Stimulated activated CD4-positive, alpha-beta T cell treated with anti-CD3 and anti-CD28 coated beads, Interleukin-1b, Interleukin-23, amount 100 ng/mL, for 24 hours (primary cell): ENCODE results near the gene ZNRF2.
"Not testable (repeated sequence)": the region's sequence is repeated elsewhere in the genome, so short reads cannot be mapped to it uniquely, and the experiment has no call there.

Experiments used
- DNase-seq, 4 experiments: peaks; one replicate each; pipeline ENCODE4 v3.0.0-alpha.2; 2020; ENCODE audit warnings: low read depth in 4 of 4, low spot score in 1 of 4

The ZNRF2 gene

GRCh38 chr7:30286749-30287148, 2.4 kb downstream of the ZNRF2 start:
- DNase-seq = no peak

DNA sequence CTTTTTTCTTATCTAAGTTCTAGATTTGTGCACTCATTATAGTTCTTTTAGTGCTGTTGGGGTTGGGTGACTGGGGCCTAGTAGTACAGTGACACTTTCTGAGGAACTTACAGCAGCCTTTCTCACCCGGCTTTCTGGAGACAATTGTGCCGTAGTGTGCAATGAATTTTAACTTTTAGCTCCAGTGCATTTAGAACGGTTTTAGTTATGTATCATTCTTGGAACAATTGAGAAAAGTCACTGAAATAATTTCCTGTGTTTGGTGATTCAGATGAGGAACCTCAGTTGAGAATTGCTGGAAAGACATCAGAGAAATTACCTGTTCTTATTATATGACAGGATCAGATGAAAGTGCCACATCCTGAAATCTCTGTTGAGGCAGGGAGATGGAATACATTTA, 3.2 kb downstream of the ZNRF2 start:
- not testable (repeated sequence) for DNase-seq

GRCh38 chr7:30289634-30290033, 5.2 kb downstream of the ZNRF2 start:
- not testable (repeated sequence) for DNase-seq

- DNase-seq = not testable (repeated sequence)
Observed at GRCh38 chr7:30290317-30290716, 5.9 kb downstream of the ZNRF2 start.

DNA sequence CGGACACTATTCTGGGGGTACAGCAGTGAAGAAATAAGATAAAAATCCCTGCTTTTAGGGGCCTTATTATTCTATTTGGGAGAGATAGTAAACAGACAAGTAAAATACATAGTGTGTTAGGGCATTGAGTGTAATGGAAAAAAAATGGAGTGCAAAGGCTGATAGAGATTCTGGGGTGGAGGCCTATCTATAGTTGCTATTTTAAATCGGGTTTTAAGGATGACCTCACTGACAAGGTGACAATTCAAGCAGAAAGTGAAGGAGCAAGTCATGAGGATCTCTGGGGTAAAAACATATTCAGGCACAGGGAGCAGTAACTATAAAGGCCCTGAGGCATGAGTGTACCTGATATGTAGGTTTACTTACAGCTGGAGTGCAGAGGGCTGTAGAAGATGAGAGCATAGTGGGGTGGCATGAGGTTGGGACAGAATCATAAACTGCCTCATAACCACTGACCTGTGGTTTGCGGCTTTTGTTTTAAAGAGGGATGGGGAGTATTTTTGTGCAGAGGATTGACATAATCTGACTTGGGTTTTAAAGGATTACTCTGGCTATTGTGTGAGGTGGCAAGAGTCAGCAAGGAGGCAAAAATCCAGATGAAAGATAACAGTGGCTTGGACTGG, 8.1 kb downstream of the ZNRF2 start:
- DNase-seq = not testable (repeated sequence)

DNA sequence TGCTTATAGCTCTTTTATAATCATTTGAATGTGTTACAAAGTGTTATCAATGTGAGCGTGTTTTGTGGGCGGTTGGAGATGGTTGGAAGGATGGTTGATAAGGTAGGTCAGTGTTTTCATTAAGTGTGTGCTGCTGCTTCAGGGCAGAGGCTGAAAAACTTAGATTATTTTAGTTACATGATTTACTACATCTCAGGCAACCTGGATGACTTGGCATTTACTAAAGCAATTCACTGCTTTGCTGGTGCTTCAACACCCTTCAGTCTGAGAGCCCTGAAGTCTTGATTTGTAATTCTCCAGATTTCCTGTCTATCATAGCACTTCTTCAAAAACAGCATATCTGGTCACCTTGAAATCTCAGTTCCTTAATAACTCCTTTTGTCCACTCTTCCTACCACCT, 11.9 kb downstream of the ZNRF2 start:
- not testable (repeated sequence) for DNase-seq

DNA sequence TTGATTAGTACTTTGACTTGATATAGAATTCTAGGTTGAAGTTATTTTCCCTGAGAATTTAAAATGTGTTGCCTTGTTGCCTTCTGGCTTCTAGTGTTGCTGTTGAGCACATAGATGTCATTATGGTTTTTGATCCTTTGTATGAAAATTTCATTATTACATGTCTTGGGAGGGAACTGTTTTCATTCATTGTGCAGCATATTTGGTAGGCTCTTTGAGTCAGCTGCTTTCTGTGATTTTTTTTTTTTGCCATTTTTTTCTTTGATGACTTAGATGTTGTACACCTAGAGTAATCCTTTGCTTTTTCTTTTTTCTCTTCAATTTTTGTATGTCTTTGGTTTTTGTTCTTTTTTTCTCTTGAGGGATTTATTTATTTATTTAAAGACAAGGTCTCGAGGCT, 13.1 kb downstream of the ZNRF2 start:
- not testable (repeated sequence) for DNase-seq

DNA sequence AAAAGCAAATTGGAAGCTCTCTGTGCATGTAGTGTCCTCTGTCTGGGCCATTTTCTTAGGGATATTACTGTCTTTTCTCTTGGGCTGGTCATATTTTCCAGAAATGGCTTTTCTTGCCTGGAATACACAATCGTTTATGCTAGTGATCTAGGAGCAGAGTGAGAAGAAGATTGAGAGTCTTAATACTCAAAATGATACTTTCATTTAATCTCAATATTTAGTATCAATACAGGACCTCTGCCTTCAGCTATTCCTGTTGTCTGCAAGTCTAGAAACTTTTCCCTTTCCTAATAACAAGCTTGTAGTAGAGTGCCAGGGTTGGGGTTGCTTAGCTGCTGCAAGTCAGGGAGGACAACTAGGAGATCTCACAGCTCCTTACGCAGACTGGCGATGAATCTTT, 14.0 kb downstream of the ZNRF2 start:
- DNase-seq = not testable (repeated sequence)

DNA sequence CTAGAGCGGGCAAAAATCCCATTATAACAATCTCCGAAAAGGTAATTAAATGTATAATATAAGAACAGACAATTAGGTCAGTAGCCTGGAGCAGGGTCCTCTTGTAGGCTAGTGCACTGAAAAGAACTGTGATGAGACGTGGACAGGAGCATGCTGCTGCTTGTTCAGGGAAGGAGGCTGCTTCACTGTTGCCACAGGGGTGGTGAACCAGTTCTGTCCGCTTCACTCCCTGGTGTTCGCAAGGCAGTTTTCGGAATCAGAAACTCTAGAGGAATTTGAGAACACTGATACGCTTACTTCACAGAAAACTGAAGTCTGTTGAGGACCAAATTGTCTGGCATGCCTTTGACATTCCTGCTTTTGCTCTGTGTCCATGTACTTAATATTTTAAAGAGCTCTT, 17.4 kb downstream of the ZNRF2 start:
- no peak for DNase-seq

DNA sequence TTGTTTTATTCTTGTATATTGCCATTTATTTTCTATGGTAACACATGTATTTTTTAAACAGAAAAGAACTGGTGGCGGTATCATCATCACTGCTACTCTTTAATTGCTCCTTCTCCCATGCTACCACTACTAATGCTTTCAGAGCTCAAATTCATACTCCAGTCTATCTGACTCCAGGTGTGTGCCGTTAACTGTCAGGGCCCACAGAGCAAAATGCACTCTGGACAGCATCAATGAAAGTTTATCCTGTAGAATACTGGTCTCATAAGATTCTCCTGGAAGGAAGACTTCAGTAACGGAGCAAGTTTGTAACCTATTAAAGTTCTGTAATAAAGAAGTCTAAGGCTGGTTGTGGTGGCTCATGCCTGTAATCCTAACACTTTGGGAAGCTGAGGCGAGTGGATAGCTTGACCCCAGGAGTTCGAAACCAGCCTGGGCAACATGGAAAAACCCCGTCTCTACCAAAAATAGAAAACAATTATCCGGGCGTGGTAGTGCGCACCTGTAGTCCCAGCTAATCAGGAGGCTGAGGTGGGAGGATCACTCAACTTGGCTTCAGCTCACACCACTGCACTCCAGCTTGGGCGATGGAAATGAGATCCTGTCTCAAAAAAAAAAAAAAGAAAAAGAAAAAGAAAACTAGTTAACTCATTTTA, 18.4 kb downstream of the ZNRF2 start:
- DNase-seq = no peak

DNA sequence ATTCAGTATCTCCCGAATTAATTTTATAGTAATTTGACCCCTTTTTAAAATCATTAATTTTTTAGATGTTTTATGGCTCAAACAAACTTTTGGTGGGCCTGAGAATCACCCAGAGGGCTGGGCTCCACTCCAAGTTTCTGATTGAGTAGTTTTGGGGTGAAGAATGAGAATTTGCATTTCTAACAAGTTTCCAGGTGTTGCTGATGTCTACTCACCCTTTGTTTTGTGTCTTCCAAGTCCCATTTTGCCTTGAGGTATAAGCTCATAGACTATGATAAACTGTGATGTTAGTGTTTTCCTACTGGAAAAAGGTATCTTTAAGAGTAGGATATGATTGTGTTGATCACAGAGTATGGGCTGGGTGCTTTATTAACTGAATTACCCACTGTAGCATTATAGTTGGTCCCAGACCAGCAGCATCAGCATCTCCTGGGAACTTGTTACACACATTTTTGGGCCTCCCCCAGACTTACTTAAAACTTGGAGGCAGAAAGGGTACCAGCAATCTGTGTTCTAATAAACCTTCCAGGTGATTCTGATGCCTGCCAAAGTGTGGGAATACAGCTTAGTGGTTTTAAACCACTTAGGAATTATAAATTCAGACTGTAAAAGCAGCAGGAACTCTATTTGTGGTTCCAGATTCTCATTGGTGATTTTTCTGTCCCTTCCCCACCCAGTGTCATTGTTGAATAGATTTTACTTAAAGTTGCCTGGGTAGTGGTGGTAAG, 19.1 kb downstream of the ZNRF2 start:
- no peak for DNase-seq

GRCh38 chr7:30304177-30304884, 19.9 kb downstream of the ZNRF2 start:
- no peak for DNase-seq

GRCh38 chr7:30306976-30307375, 22.6 kb downstream of the ZNRF2 start:
- DNase-seq = no peak

GRCh38 chr7:30308389-30308788, 24.0 kb downstream of the ZNRF2 start:
- DNase-seq = no peak

DNA sequence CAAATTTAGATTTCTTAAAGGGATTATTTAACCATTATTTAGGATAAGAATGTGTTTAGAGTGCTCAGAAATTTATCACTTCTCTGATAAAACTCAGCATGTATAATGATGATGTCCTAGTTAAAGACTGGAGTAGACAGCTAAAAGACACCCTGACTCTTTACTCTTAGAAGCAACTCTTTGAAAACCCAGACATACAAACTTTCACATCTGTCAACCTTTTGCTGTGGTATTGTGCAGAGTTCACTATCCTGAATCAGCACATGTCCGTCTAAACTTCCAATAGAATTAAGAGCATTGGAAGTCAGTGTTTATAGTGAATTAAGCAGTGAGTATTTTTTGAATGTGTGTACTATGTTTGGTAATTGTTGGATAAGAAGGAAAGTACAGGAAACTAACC, 24.9 kb downstream of the ZNRF2 start:
- no peak for DNase-seq

GRCh38 chr7:30309842-30310435, 25.5 kb downstream of the ZNRF2 start:
- no peak for DNase-seq

- no peak for DNase-seq
Observed at GRCh38 chr7:30310674-30311362, 26.4 kb downstream of the ZNRF2 start.

GRCh38 chr7:30312178-30312577, 27.8 kb downstream of the ZNRF2 start:
- DNase-seq = no peak

DNA sequence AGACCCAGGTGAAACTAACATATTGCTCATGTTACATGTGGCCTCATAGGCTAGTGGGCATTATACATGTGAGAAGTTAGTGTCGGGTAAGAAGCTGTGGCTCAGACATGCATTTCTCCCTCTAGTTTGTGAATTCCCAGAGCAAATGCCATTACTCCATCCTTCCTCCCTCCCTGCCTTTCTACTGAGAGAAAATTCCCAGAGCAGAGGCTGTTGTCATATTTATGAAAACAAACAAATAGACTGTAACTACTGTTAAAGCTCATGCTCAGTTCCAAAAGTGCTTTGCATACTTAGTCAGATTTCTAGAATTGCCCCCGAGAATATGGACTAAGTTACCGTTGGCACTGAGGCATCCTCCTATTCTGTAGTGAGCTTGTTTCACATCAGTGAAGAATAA, 29.0 kb downstream of the ZNRF2 start:
- no peak for DNase-seq

DNA sequence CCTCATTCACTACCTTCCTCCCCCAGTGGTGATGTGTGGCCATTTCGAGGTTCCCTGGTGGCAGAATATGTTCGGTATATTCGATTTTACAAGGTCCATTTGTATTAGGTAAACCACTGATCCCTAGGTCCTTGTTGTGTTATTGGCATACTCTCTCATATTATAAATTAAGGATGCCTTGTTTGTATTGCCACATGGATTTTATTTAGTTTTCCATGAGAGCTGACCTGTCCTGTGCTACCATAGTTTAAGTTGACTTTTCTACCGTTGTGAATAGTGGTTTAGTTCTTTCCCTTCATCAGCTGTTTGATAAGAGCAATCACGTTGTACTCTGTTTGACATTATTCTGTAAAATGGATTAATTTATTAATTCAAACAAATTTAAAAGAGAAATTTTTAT, 29.4 kb downstream of the ZNRF2 start:
- DNase-seq = no peak

- DNase-seq = no peak
Observed at GRCh38 chr7:30315589-30315988, 31.2 kb downstream of the ZNRF2 start.
